Lower lobe of right lung (tissue), 2 donors: ENCODE results near the gene RGS6. TPM values are rescaled to one million over a fixed set of nuclear protein-coding genes. Genes with fewer than 3 reads are reported as not detected.

Source experiments
- ATAC-seq, 2 donors: fragments of 200-7000 bp; cut with Tn5 transposase; one replicate each; pipeline ENCODE4 v1.9.1; 2020 to 2022; ENCODE audit warnings: mild to moderate bottlenecking in 2 of 2, moderate library complexity in 2 of 2
- DNase-seq: peaks from one replicate; pipeline ENCODE4 v3.0.0-alpha.2; 2020
- H3K27ac ChIP-seq: fragments of 200-600 bp; one replicate; pipeline ENCODE4 v1.8.0; 2022
- H3K27me3 ChIP-seq: fragments of 200-600 bp; one replicate; pipeline ENCODE4 v1.8.0; 2022; ENCODE audit warnings: low read depth
- H3K36me3 ChIP-seq: fragments of 200-600 bp; one replicate; pipeline ENCODE4 v1.8.0; 2022; ENCODE audit warnings: mild to moderate bottlenecking
- H3K4me1 ChIP-seq: fragments of 200-600 bp; one replicate; pipeline ENCODE4 v1.8.0; 2022
- H3K4me3 ChIP-seq: fragments of 200-600 bp; one replicate; pipeline ENCODE4 v1.8.0; 2022; ENCODE audit warnings: mild to moderate bottlenecking
- H3K9me3 ChIP-seq: fragments of 200-600 bp; one replicate; pipeline ENCODE4 v1.8.0; 2022
- intact Hi-C: fragments of 100-400 bp; cut with DNase I; formaldehyde crosslinking; loops from one replicate; pipeline ENCODE4 v1.11.0; 2022
- total RNA-seq: library from RNA; stranded (reverse); fragmentation: NEBNext Ultra II Directional; extraction: Animal tissue kit (Norgen Biotek cat#: 25700); gene quantifications from one replicate; pipeline ENCODE4 v1.2.1, GENCODE V29; 2021
- TF ChIP-seq, protein P1 (sequence below): fragments of 200-600 bp; IDR thresholded peaks from one replicate; pipeline ENCODE4 v1.8.0; 2022; ENCODE audit warnings: antibody characterized with exemption, mild to moderate bottlenecking
- donor health status: DM: no; HTN: yes; CAD: no; lungs with severe emphysema.

The RGS6 gene
- total RNA-seq, 1 donor from 2014 or later: 2.5 TPM

DNA sequence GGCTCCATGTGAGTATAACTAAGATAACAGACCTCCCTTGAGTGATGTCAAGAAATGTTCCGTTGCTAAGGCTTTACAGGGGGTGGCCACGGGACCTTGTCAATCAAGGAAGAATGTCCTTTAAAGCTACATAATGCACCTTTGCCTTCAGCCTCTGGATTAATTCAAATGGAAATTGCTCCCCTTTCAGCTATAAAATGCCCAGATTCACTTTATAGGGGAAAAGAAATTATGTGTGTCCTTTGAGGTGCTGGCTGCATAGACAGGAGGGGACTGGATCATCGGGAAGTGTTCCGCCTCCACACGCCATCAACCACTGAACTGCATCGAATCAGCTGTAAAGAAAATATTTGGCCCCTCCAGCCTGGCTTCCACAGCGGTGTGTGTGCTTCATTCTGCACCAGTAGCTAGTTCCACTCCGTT lies 546.3 kb downstream of the RGS6 start:
- ATAC-seq (no peak), DNase-seq (no peak)
- Histone ChIP-seq H3K27me3 (no peaks in the 10 kb centered on the region), H3K4me1 (peaks cover 11% of the 10 kb centered on the region), H3K36me3 (no peaks in the 10 kb centered on the region), H3K27ac (no peak overlapping the region), H3K9me3 (no peaks in the 10 kb centered on the region), H3K4me3 (no peak overlapping the region)
- intact Hi-C loops: no loop called here
- TF ChIP-seq, protein P1, sequence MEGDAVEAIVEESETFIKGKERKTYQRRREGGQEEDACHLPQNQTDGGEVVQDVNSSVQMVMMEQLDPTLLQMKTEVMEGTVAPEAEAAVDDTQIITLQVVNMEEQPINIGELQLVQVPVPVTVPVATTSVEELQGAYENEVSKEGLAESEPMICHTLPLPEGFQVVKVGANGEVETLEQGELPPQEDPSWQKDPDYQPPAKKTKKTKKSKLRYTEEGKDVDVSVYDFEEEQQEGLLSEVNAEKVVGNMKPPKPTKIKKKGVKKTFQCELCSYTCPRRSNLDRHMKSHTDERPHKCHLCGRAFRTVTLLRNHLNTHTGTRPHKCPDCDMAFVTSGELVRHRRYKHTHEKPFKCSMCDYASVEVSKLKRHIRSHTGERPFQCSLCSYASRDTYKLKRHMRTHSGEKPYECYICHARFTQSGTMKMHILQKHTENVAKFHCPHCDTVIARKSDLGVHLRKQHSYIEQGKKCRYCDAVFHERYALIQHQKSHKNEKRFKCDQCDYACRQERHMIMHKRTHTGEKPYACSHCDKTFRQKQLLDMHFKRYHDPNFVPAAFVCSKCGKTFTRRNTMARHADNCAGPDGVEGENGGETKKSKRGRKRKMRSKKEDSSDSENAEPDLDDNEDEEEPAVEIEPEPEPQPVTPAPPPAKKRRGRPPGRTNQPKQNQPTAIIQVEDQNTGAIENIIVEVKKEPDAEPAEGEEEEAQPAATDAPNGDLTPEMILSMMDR: no peak

DNA sequence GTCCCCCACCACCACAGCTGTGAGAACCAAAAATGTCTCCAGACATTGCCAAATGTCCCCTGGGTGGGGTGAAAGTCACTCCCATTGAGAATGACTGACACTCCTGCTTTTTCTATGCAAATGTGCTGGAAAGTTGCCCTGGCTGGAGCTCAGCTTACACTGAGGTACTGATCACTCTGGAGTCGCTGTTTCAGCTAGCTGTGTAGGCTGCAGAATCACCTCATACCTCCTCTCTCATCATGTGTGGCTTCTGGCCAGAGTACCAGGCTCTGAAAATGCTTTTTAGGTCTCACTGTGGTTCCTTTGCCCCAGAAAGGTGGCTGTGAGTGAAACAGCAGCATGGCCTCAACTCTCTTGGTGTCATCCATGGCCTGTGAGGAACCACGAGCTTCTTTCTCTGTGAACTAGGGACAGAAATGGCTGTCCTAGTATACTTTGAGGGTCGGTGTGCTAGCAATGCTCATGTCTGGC lies 547.3 kb downstream of the RGS6 start:
- no peaks in the 10 kb centered on the region for H3K27me3 ChIP-seq
- DNase-seq (no peak), ATAC-seq (no peak)
- no peak overlapping the region for H3K27ac ChIP-seq
- TF ChIP-seq, protein P1: no peak
- intact Hi-C loops: no loop called here
- no peaks in the 10 kb centered on the region for H3K36me3 ChIP-seq
- no peak overlapping the region for H3K4me3 ChIP-seq
- H3K4me1 ChIP-seq: peaks cover 11% of the 10 kb centered on the region
- no peaks in the 10 kb centered on the region for H3K9me3 ChIP-seq

DNA sequence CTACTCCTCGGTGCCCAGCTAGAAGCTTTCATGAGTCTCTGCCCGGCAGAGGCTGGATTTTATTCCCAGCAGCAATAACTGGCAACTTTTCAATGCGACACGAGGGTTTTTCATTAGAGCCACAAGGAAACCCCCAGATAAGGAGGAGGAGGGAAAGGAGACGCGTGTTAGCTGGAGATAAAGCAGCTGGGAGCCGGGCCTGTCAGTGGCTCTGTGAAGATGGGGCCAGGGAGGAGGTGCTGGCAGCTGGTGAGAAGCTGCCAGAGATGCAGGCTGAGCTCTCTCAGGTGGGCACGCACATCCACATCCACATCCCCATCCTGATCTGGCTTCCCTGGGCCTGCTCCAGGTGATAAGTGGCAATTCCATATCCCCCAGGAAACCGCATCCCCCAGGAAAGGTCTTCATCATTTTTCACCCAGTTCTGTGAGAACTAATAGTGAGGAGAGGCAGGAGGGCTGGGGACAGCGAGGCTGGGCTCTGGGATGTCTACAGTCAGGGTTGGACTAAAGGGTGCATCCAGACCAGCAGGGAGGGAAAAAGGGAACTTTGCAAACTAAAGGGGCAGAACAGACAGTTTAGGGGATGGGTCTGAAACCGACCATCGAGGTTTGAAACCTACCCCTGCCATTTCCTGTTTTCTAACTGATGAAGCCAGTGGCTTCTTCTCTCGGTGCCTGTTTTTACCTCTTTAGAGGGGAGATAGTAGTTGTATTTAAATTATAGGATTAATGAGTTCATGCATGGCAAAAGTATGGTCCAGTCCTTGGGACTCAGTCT lies 548.4 kb downstream of the RGS6 start:
- H3K27me3 ChIP-seq: no peaks in the 10 kb centered on the region
- no peak overlapping the region for H3K27ac ChIP-seq
- no peak overlapping the region for H3K4me3 ChIP-seq
- no peaks in the 10 kb centered on the region for H3K36me3 ChIP-seq
- no peak for DNase-seq
- H3K9me3 ChIP-seq: no peaks in the 10 kb centered on the region
- H3K4me1 ChIP-seq: peaks cover 11% of the 10 kb centered on the region
- ATAC-seq: no peak
- TF ChIP-seq, protein P1: no peak
- intact Hi-C loops: no loop called here

DNA sequence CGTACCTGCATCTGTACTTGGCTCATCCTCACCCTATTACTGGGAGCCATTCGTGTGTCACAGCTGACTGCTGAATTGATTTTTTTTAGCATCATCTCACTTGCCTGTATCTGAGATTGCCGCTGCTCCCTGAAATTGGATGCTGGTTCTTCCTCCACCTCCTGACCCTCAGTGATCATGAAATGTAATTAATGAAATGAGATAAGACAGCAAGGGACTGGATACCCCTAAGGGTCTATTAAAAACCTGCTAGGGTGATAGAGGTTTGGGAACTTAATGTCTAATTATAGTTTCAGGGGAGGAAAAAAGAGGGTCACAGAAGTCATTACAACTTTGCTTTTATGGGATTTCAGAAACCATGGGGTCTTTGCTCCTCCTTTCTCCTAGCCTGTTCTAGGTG lies 551.1 kb downstream of the RGS6 start:
- intact Hi-C loops: no loop called here
- no peaks in the 10 kb centered on the region for H3K27me3 ChIP-seq
- no peaks in the 10 kb centered on the region for H3K36me3 ChIP-seq
- H3K9me3 ChIP-seq: no peaks in the 10 kb centered on the region
- DNase-seq (no peak), ATAC-seq (no peak)
- no peak overlapping the region for H3K27ac ChIP-seq
- H3K4me3 ChIP-seq: no peak overlapping the region
- H3K4me1 ChIP-seq: no peaks in the 10 kb centered on the region
- TF ChIP-seq, protein P1: no peak

DNA sequence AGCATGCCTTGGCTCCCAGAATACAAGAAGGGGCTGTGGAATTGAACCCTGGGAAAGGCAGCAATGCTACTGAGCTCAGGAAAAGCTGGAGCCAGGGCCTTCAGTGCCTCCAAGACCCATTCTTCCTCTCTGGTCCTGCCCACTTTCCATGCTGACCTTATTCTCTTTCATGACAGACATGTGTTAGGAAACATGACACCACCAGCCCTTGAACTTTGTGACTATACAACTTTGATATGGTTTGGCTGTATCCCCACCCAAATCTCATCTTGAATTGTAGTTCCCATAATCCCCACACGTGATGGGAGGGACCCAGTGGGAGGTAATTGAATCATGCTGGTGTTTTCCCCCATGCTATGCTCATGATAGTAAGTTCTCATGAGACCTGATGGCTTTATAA lies 553.5 kb downstream of the RGS6 start:
- Histone ChIP-seq H3K4me1 (no peaks in the 10 kb centered on the region), H3K9me3 (peaks cover 4% of the 10 kb centered on the region), H3K4me3 (no peak overlapping the region), H3K27ac (no peak overlapping the region), H3K27me3 (no peaks in the 10 kb centered on the region), H3K36me3 (no peaks in the 10 kb centered on the region)
- DNase-seq (no peak), ATAC-seq (no peak)
- TF ChIP-seq, protein P1: no peak
- intact Hi-C loops: no loop called here
